Ramos (cell line): ENCODE measurements around the gene ADAMTS14.
"Not testable (repeated sequence)": the region's sequence is repeated elsewhere in the genome, so short reads cannot be mapped to it uniquely, and the experiment has no call there.

Experiments
- in situ Hi-C: fragments of 300-500 bp; cut with MboI; formaldehyde crosslinking; loops from one replicate; pipeline ENCODE4 v1.14.3; 2022; ENCODE audit warnings: low sequenced_read_pairs; ENCODE audit not compliant: unreplicated experiment

ADAMTS14 gene, protein sequence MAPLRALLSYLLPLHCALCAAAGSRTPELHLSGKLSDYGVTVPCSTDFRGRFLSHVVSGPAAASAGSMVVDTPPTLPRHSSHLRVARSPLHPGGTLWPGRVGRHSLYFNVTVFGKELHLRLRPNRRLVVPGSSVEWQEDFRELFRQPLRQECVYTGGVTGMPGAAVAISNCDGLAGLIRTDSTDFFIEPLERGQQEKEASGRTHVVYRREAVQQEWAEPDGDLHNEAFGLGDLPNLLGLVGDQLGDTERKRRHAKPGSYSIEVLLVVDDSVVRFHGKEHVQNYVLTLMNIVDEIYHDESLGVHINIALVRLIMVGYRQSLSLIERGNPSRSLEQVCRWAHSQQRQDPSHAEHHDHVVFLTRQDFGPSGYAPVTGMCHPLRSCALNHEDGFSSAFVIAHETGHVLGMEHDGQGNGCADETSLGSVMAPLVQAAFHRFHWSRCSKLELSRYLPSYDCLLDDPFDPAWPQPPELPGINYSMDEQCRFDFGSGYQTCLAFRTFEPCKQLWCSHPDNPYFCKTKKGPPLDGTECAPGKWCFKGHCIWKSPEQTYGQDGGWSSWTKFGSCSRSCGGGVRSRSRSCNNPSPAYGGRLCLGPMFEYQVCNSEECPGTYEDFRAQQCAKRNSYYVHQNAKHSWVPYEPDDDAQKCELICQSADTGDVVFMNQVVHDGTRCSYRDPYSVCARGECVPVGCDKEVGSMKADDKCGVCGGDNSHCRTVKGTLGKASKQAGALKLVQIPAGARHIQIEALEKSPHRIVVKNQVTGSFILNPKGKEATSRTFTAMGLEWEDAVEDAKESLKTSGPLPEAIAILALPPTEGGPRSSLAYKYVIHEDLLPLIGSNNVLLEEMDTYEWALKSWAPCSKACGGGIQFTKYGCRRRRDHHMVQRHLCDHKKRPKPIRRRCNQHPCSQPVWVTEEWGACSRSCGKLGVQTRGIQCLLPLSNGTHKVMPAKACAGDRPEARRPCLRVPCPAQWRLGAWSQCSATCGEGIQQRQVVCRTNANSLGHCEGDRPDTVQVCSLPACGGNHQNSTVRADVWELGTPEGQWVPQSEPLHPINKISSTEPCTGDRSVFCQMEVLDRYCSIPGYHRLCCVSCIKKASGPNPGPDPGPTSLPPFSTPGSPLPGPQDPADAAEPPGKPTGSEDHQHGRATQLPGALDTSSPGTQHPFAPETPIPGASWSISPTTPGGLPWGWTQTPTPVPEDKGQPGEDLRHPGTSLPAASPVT

GRCh38 chr10:70672165-70673042 lies at the start of gene ADAMTS14:
Gene ADAMTS14 (plus strand): TSS chr10:70672506. CDS start chr10:70672803, 297 bp downstream.
- in situ Hi-C loops: no loop called here

GRCh38 chr10:70622541-70622940 lies 49.8 kb upstream of the ADAMTS14 start:
- in situ Hi-C loops: no loop called here

GRCh38 chr10:70622981-70623844 lies 49.1 kb upstream of the ADAMTS14 start:
- in situ Hi-C loops: no loop called here

DNA sequence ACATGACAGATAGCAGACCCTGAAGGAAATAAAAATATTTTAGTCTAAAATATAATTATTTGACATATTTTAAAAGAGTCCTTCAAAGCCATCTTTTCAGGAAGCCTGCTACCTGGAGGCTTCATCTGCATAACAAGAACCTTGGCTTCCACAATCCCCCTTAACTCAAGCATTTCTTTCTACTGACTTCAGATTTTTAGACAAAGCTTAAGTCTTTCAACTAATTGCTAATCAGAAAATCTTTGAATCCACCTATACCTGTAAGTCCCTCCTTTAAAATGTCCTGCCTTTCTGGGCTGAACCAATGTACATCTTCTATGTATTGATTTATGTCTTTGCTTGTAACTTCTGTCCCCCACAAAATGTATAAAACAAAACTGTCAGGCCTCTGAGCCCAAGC lies 46.2 kb upstream of the ADAMTS14 start:
- in situ Hi-C loops: no loop called here

DNA sequence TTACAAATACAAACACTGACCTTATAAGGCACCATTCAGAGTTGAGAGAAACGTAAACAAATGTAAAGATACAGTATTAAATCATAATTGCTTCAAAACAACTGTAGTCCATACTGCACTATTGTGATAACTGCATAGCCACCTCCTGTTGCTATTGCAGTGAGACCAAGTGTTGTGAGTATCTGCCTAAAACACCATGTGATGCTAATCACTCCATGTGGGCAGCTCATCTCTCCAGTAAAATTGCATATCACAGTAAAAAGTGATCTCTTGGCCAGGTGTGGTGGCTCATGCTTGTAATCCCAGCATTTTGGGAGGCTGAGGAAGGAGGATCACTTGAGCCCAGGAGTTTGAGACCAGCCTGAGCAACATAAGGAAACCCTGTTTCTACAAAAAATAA lies 43.0 kb upstream of the ADAMTS14 start:
- in situ Hi-C loops: no loop called here

DNA sequence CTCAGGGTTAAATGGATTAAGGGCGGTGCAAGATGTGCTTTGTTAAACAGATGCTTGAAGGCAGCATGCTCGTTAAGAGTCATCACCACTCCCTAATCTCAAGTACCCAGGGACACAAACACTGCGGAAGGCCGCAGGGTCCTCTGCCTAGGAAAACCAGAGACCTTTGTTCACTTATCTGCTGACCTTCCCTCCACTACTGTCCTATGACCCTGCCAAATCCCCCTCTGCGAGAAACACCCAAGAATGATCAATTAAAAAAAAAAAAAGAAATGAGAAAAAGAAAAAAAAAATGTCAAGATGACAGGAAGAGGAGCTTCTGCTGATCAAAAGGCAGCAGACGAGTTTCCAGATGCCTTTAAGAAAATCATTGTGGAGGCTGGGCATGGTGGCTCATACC lies 40.6 kb upstream of the ADAMTS14 start:
- in situ Hi-C loops: not testable (repeated sequence)

DNA sequence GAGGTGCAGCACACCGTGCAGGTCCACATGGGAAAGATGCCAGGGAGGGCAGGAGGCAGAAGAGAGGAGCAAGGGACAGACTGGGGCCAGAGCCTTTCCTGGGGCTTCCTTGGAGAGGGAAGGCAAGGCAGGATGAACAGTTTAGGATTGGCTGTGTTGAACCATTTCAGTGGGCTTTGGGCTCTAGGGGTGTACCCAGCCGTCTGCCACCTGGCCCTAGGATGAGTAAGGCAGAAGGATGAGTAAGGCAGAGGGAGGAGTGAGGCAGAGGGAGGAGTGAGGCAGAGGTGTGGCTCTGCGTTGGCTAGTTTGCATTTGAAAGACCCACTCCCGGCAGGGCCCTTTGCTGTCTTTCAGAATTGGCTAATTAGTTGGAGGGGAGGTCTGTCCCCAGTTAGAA lies 38.3 kb upstream of the ADAMTS14 start:
- in situ Hi-C loops: no loop called here

GRCh38 chr10:70634515-70634914 lies 37.8 kb upstream of the ADAMTS14 start:
- in situ Hi-C loops: not testable (repeated sequence)

DNA sequence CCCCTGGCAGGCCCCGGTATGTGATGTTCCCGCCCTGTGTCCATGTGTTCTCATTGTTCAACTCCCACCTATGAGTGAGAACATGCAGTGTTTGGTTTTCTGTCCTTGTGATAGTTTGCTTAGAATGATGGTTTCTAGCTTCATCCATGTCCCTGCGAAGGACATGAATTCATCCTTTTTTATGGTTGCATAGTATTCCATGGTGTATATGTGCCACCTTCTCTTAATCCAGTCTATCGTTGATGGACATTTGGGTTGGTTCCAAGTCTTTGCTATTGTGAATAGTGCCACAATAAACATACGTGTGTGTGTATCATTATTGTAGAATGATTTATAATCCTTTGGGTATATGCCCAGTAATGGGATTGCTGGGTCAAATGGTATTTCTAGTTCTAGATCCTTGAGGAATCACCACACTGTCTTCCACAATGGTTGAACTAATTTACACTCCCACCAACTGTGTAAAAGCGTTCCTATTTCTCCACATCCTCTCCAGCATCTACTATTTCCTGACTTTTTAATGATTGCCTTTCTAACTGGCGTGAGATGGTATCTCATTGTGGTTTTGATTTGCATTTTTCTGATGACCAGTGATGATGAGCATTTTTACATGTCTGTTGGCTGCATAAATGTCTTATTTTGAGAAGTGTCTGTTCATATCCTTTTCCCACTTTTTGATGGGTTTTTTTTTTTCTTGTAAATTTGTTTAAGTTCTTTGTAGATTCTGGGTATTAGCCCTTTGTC lies 32.5 kb upstream of the ADAMTS14 start:
- in situ Hi-C loops: not testable (repeated sequence)

DNA sequence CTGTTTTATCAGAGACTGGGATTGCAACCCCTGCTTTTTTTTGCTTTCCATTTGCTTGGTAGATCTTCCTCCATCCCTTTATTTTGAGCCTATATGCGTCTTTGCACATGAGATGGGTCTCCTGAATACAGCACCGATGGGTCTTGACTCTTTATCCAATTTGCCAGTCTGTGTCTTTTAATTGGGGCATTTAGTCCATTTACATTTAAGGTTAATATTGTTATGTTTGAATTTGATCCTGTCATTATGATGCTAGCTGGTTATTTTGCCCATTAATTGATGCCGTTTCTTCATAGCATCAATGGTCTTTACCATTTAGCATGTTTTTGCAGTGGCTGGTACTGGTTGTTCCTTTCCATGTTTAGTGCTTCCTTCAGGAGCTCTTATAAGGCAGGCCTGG lies 29.0 kb upstream of the ADAMTS14 start:
- in situ Hi-C loops: not testable (repeated sequence)

- in situ Hi-C loops: not testable (repeated sequence)
Measured at GRCh38 chr10:70644959-70645358, 27.3 kb upstream of the ADAMTS14 start.

DNA sequence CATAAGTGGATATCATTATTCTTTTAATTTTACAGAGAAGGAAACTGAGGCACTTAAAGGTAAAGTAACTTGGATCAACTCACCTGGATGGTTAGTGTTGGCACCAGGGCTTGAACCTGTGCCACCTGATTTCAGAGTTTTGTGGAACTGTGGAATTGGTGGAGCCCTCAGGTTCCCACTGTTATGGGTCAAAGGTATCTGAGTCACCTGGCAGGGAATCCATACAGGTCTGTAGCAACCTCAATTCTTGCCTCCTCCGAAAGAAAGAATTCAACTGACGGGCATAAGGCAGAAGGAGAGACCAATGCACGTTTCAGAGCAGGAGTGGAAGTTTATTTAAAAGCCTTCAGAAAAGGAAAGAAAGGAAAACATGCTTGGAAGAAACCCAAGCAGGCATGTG lies 25.2 kb upstream of the ADAMTS14 start:
- in situ Hi-C loops: no loop called here

GRCh38 chr10:70648427-70648826 lies 23.9 kb upstream of the ADAMTS14 start:
- in situ Hi-C loops: no loop called here

DNA sequence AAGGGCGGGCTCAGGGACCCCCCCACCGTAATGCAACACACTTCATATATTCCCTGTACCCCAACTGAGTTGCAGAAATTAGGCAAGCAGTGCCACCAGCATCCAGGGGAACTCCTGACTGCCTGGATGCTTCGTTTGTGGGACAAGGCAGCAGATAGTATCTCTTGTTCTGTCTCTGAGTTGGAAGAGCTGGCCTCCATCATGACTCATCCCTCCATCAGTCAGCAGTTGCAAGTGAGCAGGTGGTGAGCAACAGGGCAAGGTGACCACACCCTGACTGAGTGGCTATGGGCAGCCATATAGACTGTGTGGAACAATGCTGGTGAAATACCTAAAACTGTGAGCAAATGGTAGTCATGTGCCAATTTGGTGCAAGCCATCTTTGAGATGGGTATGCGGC lies 22.8 kb upstream of the ADAMTS14 start:
- in situ Hi-C loops: no loop called here

- in situ Hi-C loops: no loop called here
Measured at GRCh38 chr10:70650104-70650503, 22.2 kb upstream of the ADAMTS14 start.

DNA sequence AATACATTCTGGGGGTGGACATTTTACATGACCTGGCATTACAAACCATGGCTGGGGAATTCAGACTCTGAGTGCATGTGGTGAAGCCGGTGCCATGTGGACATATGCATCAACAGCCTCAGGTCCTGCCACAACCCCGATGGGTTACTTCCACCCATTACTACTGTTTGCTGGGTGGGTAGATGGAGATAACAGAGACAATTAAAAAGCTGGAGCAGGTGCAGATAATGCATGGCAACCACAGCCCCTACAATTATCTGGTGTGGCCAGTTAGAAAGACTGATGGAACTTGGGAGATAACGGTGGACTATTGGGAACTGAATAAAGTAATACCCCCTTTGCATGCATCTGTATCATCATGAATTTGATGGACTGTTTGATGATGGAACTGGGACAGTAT lies 21.6 kb upstream of the ADAMTS14 start:
- in situ Hi-C loops: no loop called here

DNA sequence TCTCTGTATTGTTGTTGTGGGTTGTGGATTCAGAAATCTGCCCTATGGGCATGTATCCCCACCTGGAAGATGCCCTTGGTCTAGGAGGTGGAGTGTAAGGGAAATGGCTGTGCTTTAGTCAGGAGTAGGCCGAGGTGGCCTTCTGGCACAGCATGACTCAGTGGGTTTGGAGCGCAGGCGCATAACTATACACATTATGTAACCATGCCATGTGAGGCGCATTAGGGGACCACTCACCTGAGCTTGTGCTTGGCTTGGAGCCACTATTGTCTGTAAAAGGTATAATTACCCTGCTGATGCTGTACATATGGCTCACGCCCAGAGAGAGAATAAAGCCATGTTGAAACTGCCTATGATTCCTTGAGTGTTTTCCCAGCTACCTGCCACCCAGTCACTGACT lies 20.6 kb upstream of the ADAMTS14 start:
- in situ Hi-C loops: no loop called here
